NCI-H1048 (cell line): ENCODE data around the gene TMEM238L.
"Not testable (repeated sequence)": the region's sequence is repeated elsewhere in the genome, so short reads cannot be mapped to it uniquely, and the experiment has no call there.

ENCODE experiments used
- DNase-seq: peaks from one replicate; lab custom pipeline; 2025; lab: John Stamatoyannopoulos, UW

The TMEM238L gene, protein sequence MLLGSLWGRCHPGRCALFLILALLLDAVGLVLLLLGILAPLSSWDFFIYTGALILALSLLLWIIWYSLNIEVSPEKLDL

GRCh38 chr17:10803830-10804475 is at the start of gene TMEM238L:
TSS of gene TMEM238L (minus strand) at chr17:10804099. CDS start at chr17:10803963, 136 bp downstream.
- no peak for DNase-seq

GRCh38 chr17:10846636-10847035 is 42.7 kb upstream of the TMEM238L start:
- not testable (repeated sequence) for DNase-seq

DNA sequence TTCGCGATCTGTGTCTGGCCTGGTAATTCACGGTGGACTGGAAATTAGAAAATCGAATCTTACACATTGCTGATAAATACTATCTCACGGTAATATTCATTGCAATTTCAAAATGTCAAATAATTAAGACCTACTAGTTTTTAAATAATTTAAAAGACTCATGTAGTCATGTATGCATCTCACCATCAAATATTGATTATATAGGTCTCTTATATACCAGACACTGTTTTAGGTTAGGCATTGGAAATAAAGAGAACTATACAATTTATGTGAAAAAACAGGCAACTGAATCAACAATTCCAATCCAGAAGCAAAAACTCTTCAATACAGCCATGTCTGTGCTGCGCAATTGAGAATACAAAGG is 41.5 kb upstream of the TMEM238L start:
- DNase-seq = no peak

GRCh38 chr17:10844621-10845387 is 40.9 kb upstream of the TMEM238L start:
- peak; percentile 61 for DNase-seq

- no peak for DNase-seq
Observed at GRCh38 chr17:10843811-10844210, 39.9 kb upstream of the TMEM238L start.

- no peak for DNase-seq
Observed at GRCh38 chr17:10842658-10843057, 38.8 kb upstream of the TMEM238L start.

GRCh38 chr17:10838682-10839081 is 34.8 kb upstream of the TMEM238L start:
- DNase-seq = no peak

DNA sequence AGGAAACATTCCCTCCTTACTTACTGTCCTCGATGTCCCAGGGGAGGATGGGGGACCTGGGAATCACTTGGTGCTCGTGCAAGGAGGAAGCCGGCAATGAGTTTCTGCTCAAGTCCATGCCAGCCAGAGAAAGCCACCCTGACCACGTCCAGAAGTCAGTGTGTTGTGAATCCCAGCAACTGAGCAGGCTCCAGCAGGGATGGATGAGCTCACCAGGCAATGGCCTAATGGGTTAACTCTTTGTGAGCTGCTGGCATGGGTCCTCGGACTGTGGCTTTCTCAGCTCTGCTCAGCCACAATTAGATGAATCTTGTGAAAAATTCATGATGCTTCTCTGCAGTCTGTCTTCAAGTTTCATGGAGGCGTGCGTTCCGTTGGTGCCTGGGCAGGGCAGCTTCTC is 34.0 kb upstream of the TMEM238L start, which contains the start of gene PIRT:
Gene PIRT, minus strand, starts transcription at position 167 of the 400 bp plus-strand sequence. CDS start 12,442 bp downstream, outside the sequence.
- DNase-seq = no peak

DNA sequence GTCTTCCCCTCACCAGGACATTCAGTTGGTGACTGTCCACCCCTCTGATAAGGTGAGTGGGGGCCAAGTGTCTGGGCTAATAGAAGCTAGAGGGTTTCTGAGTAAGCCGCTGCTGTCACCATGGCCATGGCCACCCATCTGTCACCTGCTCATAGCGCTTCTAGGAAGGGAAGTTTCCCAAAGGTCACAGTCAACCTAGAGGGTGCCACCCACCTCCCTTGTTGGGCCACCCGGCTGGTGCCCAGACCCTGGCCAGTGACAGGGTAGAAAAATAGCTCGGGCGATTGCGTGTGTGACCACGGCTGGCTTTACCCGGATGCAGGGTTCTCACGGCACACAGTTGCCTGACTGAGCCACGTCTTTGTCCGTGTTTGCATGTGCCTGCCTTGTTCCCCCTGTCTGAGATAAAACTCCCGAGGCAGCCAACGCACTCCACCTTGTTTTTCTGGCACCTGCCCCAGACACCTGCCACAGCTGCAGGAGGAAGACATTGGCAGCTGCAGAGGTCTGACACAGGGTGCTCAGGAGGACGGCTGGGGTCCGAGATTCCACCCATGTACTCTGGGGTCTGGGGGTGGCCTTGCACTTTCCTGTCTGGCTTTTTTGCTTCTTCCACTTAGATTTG is 33.2 kb upstream of the TMEM238L start:
- no peak for DNase-seq

GRCh38 chr17:10836145-10836544 is 32.2 kb upstream of the TMEM238L start:
- DNase-seq = no peak

GRCh38 chr17:10831696-10832095 is 27.8 kb upstream of the TMEM238L start:
- DNase-seq = no peak

GRCh38 chr17:10827898-10828552 is 24.1 kb upstream of the TMEM238L start:
- no peak for DNase-seq

DNA sequence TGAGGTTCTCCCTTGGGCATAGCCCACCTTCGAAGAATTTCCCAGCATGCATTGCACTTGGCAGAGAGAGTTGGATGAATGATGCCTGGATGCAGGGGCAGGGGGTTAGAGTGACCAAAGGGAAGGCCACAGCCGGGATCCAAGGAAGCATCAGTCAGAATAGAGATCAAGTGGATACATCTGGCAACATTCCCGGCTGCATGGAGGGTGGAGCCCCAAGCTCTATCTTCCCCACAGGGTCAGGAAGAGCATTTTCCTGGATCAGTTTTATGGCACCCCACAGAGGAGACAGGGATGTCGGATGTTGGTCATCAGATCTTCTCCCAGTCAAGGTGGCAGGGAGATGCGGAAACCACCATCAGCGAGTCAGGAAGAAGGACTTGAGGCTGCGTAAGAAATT is 21.0 kb upstream of the TMEM238L start:
- no peak for DNase-seq

- DNase-seq = no peak
Observed at GRCh38 chr17:10821770-10822169, 17.9 kb upstream of the TMEM238L start.

GRCh38 chr17:10821054-10821453 is 17.2 kb upstream of the TMEM238L start:
- no peak for DNase-seq

GRCh38 chr17:10815319-10815718 is 11.4 kb upstream of the TMEM238L start:
- DNase-seq = no peak

DNA sequence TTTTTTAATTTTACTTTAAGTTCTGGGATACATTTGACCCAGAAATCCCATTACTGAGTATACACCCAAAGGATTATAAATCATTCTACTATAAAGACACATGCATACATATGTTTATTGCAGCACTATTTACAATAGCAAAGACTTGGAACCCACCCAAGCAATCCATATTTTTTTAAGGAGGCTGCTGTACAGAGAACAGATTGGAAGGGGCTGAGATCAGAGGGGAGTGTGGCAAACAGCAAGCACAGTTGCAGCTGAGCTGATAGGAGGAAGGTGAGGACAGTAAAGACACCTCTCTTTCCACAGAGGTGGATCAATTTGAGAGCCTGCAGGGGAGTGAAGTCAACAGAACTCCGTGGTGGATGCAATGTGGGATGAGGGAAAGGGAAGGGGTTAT is 10.2 kb upstream of the TMEM238L start:
- DNase-seq = no peak

DNA sequence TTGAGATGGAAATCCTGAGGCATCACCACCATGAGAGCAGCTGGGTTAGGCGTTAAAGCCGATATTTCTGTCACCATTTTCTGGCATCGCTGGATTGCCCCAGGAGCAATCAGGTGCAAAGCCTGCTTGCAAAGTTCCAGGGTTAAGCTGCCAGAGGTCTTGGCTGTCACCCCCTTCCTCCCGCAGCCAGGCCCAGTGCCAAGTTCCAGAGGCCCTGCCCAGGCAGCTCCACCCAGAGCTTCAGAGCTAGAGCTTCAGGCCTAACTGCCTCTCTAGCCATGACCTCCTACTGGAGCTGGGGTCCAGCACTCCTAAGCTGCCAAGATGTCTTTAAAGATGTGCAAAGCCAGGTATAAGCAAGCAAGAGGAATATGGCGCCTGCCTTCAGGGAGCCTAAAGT is 8.8 kb upstream of the TMEM238L start:
- DNase-seq = no peak

- no peak for DNase-seq
Observed at GRCh38 chr17:10809605-10810004, 5.7 kb upstream of the TMEM238L start.

DNA sequence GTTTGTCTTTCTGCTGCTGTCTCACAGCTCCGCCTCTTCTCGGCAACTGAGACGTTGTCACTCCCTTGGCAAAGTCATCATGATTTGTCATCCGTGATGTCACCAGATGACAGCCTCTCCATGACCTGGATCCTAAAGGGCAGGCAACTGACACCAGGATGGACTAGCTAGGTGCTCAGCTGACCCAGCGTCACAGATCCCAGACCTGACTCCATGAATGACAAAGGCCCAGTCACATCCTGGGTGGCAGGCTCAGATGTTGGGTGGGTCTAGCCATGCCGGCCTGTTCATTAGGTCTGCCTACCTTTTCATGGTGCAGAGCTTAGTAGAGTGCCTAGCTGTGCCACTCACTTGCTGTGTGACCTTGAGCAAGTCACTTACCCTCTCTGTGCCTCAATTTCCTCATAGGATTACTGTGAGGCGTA is 3.8 kb upstream of the TMEM238L start:
- no peak for DNase-seq

- DNase-seq = no peak
Observed at GRCh38 chr17:10806545-10807262, 2.8 kb upstream of the TMEM238L start.

GRCh38 chr17:10805911-10806310 is 2.0 kb upstream of the TMEM238L start:
- no peak for DNase-seq
